Endothelial cell of umbilical vein (primary cell): ENCODE data around the gene TLE1. TPM values are rescaled to one million over a fixed set of nuclear protein-coding genes. Genes with fewer than 3 reads are reported as not detected.

ENCODE experiments used
- BruUV-seq: library from RNA; stranded (reverse); fragments of 400-500 nt; replicated peaks from 2 replicates; lab custom pipeline; 2021; lab: Mats Ljungman, UMichigan
- CTCF ChIA-PET: fragments of 300-600, 350-600 bp; sonication (Branson Sonifier 250); formaldehyde crosslinking; loops from one replicate; lab custom pipeline; 2021; ENCODE audit warnings: antibody characterized with exemption, inconsistent platforms; lab: Charles Lee
- POLR2A ChIA-PET: fragments of 300-600, 350-600 bp; sonication (Branson Sonifier 250); formaldehyde crosslinking; loops from one replicate; lab custom pipeline; 2021; ENCODE audit warnings: antibody characterized with exemption, inconsistent platforms; lab: Charles Lee
- DNase-seq: peaks from one replicate; pipeline ENCODE4 v3.0.0-alpha.2; 2011; ENCODE audit warnings: low read depth, low spot score
- FAIRE-seq: peaks from 2 replicates; lab custom pipeline; 2011; peaks lifted over from hg19 to GRCh38; lab: Jason Lieb, UNC
- H2AFZ ChIP-seq: 2 replicates; pipeline ENCODE4 v1.6.0; 2012; ENCODE audit warnings: low read depth, low read length, control low read depth, inconsistent platforms
- H3K27ac ChIP-seq: 2 replicates; pipeline ENCODE4 v1.5.1; 2011; ENCODE audit warnings: low read depth, mild to moderate bottlenecking, control low read depth, low read length, moderate library complexity; ENCODE audit not compliant: insufficient read depth
- H3K27me3 ChIP-seq, 2 experiments: 2 replicates each; pipeline versions ENCODE4 v1.6.0 to v1.6.1; 2011; ENCODE audit warnings: low read length in 2 of 2, mixed read lengths in 1 of 2; ENCODE audit not compliant: control insufficient read depth in 2 of 2, insufficient read depth in 2 of 2
- H3K36me3 ChIP-seq, 2 experiments: 2 replicates in 1 of 2; 3 replicates in 1 of 2; pipeline ENCODE4 v1.5.1; 2011; ENCODE audit warnings: low read length in 2 of 2, mild to moderate bottlenecking in 1 of 2, moderate library complexity in 1 of 2; ENCODE audit not compliant: control insufficient read depth in 2 of 2, insufficient read depth in 2 of 2; ENCODE audit errors: extremely low read depth in 1 of 2
- H3K4me1 ChIP-seq: 3 replicates; pipeline ENCODE4 v1.5.1; 2011; ENCODE audit warnings: mild to moderate bottlenecking, low read length; ENCODE audit not compliant: control insufficient read depth, insufficient read depth; ENCODE audit errors: extremely low read depth
- H3K4me2 ChIP-seq: 2 replicates; pipeline ENCODE4 v1.6.1; 2011; ENCODE audit warnings: low read length, control low read depth, mixed read lengths; ENCODE audit not compliant: insufficient read depth
- H3K4me3 ChIP-seq, 3 experiments: fragments of 200-600 bp in 1 of 3; sonication (generic), shearing (Covaris generic) in 1 of 3; replicated peaks in 1 of 3; 2 replicates each; pipeline ENCODE4 v1.5.1; 2011 to 2016; ENCODE audit warnings: control low read depth in 3 of 3, low read length in 3 of 3, mild to moderate bottlenecking in 2 of 3, inconsistent platforms in 1 of 3, low read depth in 1 of 3, moderate library complexity in 1 of 3; ENCODE audit not compliant: insufficient read depth in 1 of 3
- H3K79me2 ChIP-seq: 2 replicates; pipeline ENCODE4 v1.6.0; 2012; ENCODE audit warnings: low read length, inconsistent platforms; ENCODE audit not compliant: control insufficient read depth, insufficient read depth
- H3K9ac ChIP-seq: replicated peaks from 2 replicates; pipeline ENCODE3; 2011; ENCODE audit warnings: low read length, control low read depth; ENCODE audit not compliant: insufficient read depth; ENCODE audit errors: extremely low read depth
- H3K9me1 ChIP-seq: replicated peaks from 3 replicates; pipeline ENCODE4 v1.6.0; 2011; ENCODE audit warnings: mild to moderate bottlenecking, low read length; ENCODE audit not compliant: control insufficient read depth, insufficient read depth; ENCODE audit errors: extremely low read depth
- H3K9me3 ChIP-seq: replicated peaks from 2 replicates; pipeline ENCODE4 v1.5.1; 2012; ENCODE audit warnings: low read length, inconsistent platforms; ENCODE audit not compliant: control insufficient read depth, insufficient read depth
- H4K20me1 ChIP-seq: replicated peaks from 2 replicates; pipeline ENCODE3; 2011; ENCODE audit warnings: mild to moderate bottlenecking, low read length; ENCODE audit not compliant: control insufficient read depth, insufficient read depth; ENCODE audit errors: extremely low read depth
- EZH2 ChIP-seq: IDR thresholded peaks from 2 replicates; pipeline ENCODE4 v1.6.1; 2012; ENCODE audit warnings: borderline replicate concordance, low read depth, mild to moderate bottlenecking, moderate library complexity, low read length, inconsistent platforms; ENCODE audit not compliant: severe bottlenecking
- FOS ChIP-seq: IDR thresholded peaks from 2 replicates; pipeline ENCODE4 v1.6.1; 2011; ENCODE audit warnings: mild to moderate bottlenecking, low read length, moderate library complexity, borderline replicate concordance; ENCODE audit not compliant: insufficient read depth
- JUN ChIP-seq: IDR thresholded peaks from 2 replicates; pipeline ENCODE4 v1.6.1; 2011; ENCODE audit warnings: borderline replicate concordance, low read depth; ENCODE audit not compliant: insufficient read length, insufficient read depth
- MYC ChIP-seq: IDR thresholded peaks from one replicate; pipeline ENCODE4 v1.6.1; 2011; ENCODE audit warnings: mild to moderate bottlenecking, low read depth, low read length
- dilution Hi-C: fragments of 300-500 bp; cut with MboI; formaldehyde crosslinking; loops from one replicate; pipeline ENCODE4 v1.15.0; 2019; ENCODE audit warnings: low sequenced_read_pairs; ENCODE audit not compliant: extremely low pct_ligation_motif_present
- intact Hi-C: fragments of 100-400 bp; cut with micrococcal nuclease; formaldehyde crosslinking; loops from one replicate; pipeline ENCODE4 v1.10.0; 2022
- polyA plus RNA-seq, 4 experiments: library from polyadenylated mRNA; depleted of rRNA in 3 of 4; stranded (reverse) in 3 of 4; unstranded in 1 of 4; fragments of >200 nt; gene quantifications; 2 replicates each; pipeline versions ENCODE4 v1.2.1 to v1.2.3, GENCODE V29; 2011 to 2012; ENCODE audit warnings: missing spikeins in 1 of 4
- total RNA-seq: library from RNA; stranded (reverse); gene quantifications from 2 replicates; pipeline ENCODE4 v1.2.3, GENCODE V29; 2021
- TF ChIP-seq, protein P1 (sequence below): IDR thresholded peaks from 2 replicates; pipeline ENCODE4 v1.6.1; 2011; ENCODE audit not compliant: insufficient read depth, insufficient read length
- TF ChIP-seq, protein P2 (sequence below), 2 donors: IDR thresholded peaks; 1 replicate in 1 of 2; 2 replicates in 1 of 2; pipeline ENCODE4 v1.5.1; 2011; ENCODE audit warnings: low read length in 2 of 2, mild to moderate bottlenecking in 2 of 2, moderate library complexity in 2 of 2, control low read depth in 1 of 2, inconsistent platforms in 1 of 2, low read depth in 1 of 2; ENCODE audit not compliant: insufficient read depth in 1 of 2; ENCODE audit errors: extremely low read depth in 1 of 2

The TLE1 gene
- total and polyA plus RNA-seq, 2 donors (not counting 3 experiments of a cell fraction or from before 2014, with no cell fraction given): 55.0 to 58.2 TPM

DNA sequence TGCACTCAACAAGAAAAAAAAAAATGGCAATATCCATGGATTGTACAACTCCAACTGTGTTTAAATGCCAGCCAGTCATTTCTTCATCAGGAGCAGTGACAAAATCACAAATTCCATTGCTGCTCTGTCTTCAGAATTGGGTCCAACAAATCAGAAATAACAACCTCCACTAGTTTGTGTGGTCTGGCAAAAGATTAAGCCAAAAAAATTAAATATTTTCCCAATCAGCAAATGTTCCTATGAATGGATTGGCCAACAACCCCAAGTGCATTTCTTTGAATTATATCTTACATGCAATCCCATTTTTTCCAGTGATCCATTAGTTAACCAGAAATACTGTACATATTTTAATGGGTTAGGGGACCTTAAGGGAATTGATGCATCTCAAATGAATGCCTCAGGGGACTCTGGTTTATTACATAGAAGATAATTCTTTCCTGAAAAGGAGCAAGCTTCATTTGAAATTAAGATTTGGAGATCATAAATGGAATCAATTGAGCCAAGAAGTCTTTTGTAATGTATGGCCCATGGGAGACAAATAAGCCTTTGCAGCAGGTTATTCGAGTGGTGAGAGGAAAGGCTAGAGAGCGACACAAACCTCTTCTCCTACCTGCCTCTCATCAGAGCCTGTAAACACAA is 131.8 kb downstream of the TLE1 start:
- H3K9ac ChIP-seq: no peak overlapping the region
- H3K27me3 ChIP-seq: no peaks in the 10 kb centered on the region
- H3K36me3 ChIP-seq: no peaks in the 10 kb centered on the region
- no peaks in the 10 kb centered on the region for H3K9me3 ChIP-seq
- FAIRE-seq (no peak), DNase-seq (no peak)
- no peak overlapping the region for H2AFZ ChIP-seq
- no peak overlapping the region for H3K4me3 ChIP-seq
- no peak overlapping the region for H3K27ac ChIP-seq
- intact Hi-C loops: no loop called here
- TF ChIP-seq, protein P1, sequence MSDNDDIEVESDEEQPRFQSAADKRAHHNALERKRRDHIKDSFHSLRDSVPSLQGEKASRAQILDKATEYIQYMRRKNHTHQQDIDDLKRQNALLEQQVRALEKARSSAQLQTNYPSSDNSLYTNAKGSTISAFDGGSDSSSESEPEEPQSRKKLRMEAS: no peak
- TF ChIP-seq JUN (no peak), MYC (no peak), FOS (no peak), EZH2 (no peak)
- TF ChIP-seq, protein P2, sequence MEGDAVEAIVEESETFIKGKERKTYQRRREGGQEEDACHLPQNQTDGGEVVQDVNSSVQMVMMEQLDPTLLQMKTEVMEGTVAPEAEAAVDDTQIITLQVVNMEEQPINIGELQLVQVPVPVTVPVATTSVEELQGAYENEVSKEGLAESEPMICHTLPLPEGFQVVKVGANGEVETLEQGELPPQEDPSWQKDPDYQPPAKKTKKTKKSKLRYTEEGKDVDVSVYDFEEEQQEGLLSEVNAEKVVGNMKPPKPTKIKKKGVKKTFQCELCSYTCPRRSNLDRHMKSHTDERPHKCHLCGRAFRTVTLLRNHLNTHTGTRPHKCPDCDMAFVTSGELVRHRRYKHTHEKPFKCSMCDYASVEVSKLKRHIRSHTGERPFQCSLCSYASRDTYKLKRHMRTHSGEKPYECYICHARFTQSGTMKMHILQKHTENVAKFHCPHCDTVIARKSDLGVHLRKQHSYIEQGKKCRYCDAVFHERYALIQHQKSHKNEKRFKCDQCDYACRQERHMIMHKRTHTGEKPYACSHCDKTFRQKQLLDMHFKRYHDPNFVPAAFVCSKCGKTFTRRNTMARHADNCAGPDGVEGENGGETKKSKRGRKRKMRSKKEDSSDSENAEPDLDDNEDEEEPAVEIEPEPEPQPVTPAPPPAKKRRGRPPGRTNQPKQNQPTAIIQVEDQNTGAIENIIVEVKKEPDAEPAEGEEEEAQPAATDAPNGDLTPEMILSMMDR (IDR thresholded peaks at IDR 0.05; ENCODE audit: extremely low read depth in 1 of 2, insufficient read depth in 1 of 2, low read depth in 1 of 2, low read length in 2 of 2): no peak
- no peaks in the 10 kb centered on the region for H4K20me1 ChIP-seq
- H3K4me2 ChIP-seq: no peak overlapping the region
- H3K9me1 ChIP-seq: no peaks in the 10 kb centered on the region
- no peaks in the 10 kb centered on the region for H3K79me2 ChIP-seq
- dilution Hi-C loops: no loop called here
- no TSS peak for BruUV-seq
- ChIA-PET POLR2A (no interaction called here), CTCF (no interaction called here)
- peaks cover 21% of the 10 kb centered on the region for H3K4me1 ChIP-seq
